Common myeloid progenitor, CD34-positive (primary cell): ENCODE data around the gene HMG20A.

ENCODE experiments used
- CTCF ChIA-PET: fragments of 350-600 bp; sonication (Branson Sonifier 250); formaldehyde crosslinking; loops from one replicate; lab custom pipeline; 2021; ENCODE audit warnings: antibody characterized with exemption; lab: Charles Lee
- POLR2A ChIA-PET: fragments of 350-600 bp; sonication (Branson Sonifier 250); formaldehyde crosslinking; loops from one replicate; lab custom pipeline; 2021; ENCODE audit warnings: antibody characterized with exemption; lab: Charles Lee
- DNase-seq, 3 donors: peaks; one replicate each; pipeline versions ENCODE4 v3.0.0 to v3.0.0-alpha.2; 2013
- H3K27ac ChIP-seq, 2 experiments: 1 replicate in 1 of 2; 2 replicates in 1 of 2; pipeline ENCODE4 v1.7.0; 2013; ENCODE audit warnings: inconsistent platforms in 2 of 2, low read length in 2 of 2, mild to moderate bottlenecking in 2 of 2, low read depth in 1 of 2, moderate library complexity in 1 of 2; ENCODE audit not compliant: severe bottlenecking in 2 of 2, insufficient read depth in 1 of 2, poor library complexity in 1 of 2
- H3K27me3 ChIP-seq, 5 experiments: replicated peaks in 2 of 5; 1 replicate in 3 of 5; 2 replicates in 2 of 5; pipeline versions ENCODE4 v1.6.1 to v1.7.0; 2013; ENCODE audit warnings: low read length in 4 of 5, mild to moderate bottlenecking in 2 of 5, moderate library complexity in 2 of 5, inconsistent platforms in 1 of 5; ENCODE audit not compliant: insufficient read depth in 5 of 5, control insufficient read depth in 4 of 5
- H3K36me3 ChIP-seq, 4 experiments: 1 replicate in 2 of 4; 2 replicates in 2 of 4; pipeline versions ENCODE4 v1.6.1 to v1.7.0; 2013; ENCODE audit warnings: low read length in 3 of 4, control low read depth in 1 of 4, mild to moderate bottlenecking in 1 of 4; ENCODE audit not compliant: control insufficient read depth in 4 of 4, insufficient read depth in 4 of 4
- H3K4me1 ChIP-seq, 4 experiments: 1 replicate in 3 of 4; 2 replicates in 1 of 4; pipeline versions ENCODE4 v1.6.1 to v1.7.1; 2013; ENCODE audit warnings: low read length in 3 of 4, mild to moderate bottlenecking in 3 of 4, control low read depth in 1 of 4, inconsistent platforms in 1 of 4, moderate library complexity in 1 of 4; ENCODE audit not compliant: control insufficient read depth in 4 of 4, insufficient read depth in 4 of 4; ENCODE audit errors: control extremely low read depth in 1 of 4
- H3K4me3 ChIP-seq, 7 experiments: 1 replicate in 4 of 7; 2 replicates in 3 of 7; pipeline versions ENCODE4 v1.5.1 to v1.7.0; 2013; ENCODE audit warnings: mild to moderate bottlenecking in 7 of 7, low read length in 6 of 7, moderate library complexity in 6 of 7, inconsistent platforms in 2 of 7, low read depth in 2 of 7, control low read depth in 1 of 7; ENCODE audit not compliant: insufficient read depth in 4 of 7, control insufficient read depth in 1 of 7; ENCODE audit errors: extremely low read depth in 1 of 7
- H3K9me3 ChIP-seq, 5 experiments: 1 replicate in 4 of 5; 2 replicates in 1 of 5; pipeline versions ENCODE4 v1.6.1 to v1.7.1; 2013; ENCODE audit warnings: low read length in 4 of 5, mild to moderate bottlenecking in 2 of 5, inconsistent platforms in 1 of 5, low read depth in 1 of 5, moderate library complexity in 1 of 5; ENCODE audit not compliant: control insufficient read depth in 4 of 5, insufficient read depth in 2 of 5; ENCODE audit errors: control extremely low read depth in 1 of 5
- WGBS: methylation state at CpG from one replicate; pipeline ENCODE4 v1.1.5; 2013; ENCODE audit not compliant: insufficient coverage; 5-methylcytosine and 5-hydroxymethylcytosine counted together

The HMG20A gene

DNA sequence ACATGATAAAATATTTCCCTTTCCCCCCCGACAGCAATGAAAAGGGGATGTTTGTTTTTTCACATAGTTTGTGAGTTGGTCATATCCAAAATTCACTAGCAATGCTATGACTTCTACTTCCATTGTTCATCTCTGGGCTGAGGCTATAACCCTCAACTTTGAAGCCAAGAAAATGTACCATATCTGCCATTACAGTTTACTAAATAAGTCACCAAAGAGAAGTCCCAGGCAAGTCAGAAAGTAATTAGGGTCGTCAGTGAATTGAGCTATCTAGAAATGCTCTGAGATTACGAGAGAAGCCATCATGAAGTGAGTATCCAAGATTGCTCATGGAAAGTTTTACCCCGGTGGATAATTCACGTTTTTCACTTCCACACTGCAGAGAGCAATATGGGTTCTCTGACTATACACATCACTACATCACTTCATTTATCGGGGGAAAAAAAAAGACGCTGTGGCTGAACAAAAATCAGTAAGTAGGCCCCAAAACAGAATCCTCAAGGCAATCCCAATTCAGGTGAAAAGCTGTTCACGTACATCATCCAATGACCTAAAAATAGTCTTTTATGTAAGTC is 2.2 kb upstream of the HMG20A start:
- Histone ChIP-seq H3K36me3 (no peaks in the 10 kb centered on the region), H3K9me3 (no peaks in the 10 kb centered on the region), H3K4me1 (peaks cover 12 to 29% (median 25%) of the 10 kb centered on the region in 4 experiments), H3K27me3 (no peaks in the 10 kb centered on the region), H3K4me3 (peak overlapping the region in 6 of 7 experiments; percentile 71 to 98 (median 91)), H3K27ac (no peak overlapping the region)
- ChIA-PET CTCF (interaction anchor here (0.9 kb wide), 1 partner anchor 79 kb away, joined by 3 read pairs; no protein-coding TSS in a partner anchor), POLR2A (no interaction called here)
- peak in 1 of 3 donors; percentile 25 for DNase-seq
- WGBS = 92% methylated on average over 5 of the region's 8 CpGs

DNA sequence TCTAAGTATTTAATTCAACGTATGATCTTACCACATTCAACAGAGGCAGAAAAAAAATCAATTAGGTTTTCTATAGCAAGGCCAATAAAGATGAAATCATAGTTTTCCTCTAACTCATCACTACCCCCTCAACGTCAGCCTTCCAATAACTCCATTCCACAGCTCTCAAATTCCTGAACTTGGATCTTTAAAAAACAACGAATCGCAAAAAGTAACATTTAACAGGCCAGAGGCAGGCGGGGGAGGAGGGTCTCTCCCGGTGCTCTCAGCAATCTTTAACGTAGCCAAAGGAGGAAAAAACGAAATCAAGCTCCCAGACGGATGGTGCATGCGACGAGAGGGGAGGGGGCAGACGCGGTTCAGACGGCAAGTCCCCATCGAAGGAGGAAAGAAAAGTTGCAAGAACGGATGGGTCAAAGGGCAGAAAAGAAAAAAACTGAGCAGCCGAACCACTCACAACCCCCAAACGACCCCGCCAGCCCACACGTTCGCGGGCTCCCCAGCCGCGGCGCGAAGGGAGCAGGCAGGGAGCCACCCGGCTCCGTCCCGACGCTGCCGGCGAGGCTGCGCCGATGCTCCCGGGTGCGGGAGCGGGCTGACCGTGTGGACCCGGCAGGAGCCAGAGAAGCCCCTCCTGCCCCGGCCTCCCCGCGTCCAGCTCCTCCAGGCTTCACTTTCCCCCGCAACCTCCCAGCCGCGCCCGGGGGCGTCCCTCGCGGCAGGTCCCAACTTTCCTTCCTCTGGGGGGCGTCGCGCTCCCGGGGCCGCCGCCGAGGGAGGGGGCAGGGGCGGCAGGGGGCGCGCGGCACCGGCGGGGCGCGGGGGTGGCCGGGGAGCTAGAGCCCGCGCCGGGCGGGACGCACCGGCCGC is 1.5 kb upstream of the HMG20A start:
- ChIA-PET POLR2A (no interaction called here), CTCF (interaction anchor here (0.9 to 1.0 kb wide), 2 partner anchors 27 to 79 kb away, joined by 3 read pairs; no protein-coding TSS in a partner anchor)
- under 1% methylated on average over 65 of the region's 72 CpGs for WGBS

DNA sequence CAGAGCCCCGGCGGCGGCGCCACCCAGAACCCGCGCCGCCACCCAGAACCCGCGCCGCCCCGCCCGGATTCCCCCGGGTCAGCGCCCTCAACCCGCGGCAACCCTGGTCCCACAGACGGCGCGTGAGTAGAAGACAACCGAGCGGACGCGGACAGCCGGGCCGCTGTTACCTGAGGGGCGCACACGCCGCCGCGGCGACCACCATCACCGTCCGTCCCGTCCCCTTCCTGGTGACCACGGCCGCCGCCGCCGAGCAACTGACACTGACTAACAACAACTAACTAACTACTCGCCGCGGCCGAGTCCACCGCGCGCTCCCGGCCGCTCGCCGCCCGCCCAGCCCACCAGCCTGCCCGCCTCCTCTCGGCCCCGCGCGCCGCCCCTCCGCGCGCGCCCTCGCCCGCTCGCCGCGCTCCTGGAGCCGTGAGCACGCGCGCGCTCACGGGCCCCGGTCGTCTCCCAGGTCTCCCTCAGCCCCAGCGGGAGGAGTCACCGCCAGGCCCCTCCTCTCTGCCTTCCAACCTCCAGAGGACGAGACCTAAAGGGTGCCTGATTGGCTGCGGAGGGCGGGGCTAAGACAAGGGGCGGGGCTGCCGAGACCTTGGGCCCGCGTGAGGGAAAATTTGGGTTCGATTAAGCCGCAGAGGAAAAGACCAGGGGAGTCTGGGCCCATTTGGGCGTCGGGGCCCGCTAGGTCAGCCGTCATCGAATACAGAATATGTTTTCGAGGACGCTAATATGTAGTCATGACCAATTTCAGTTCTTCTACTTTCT is 665 bp upstream of the HMG20A start, which contains the start of gene PEAK1:
PEAK1 (minus strand) TSS at position 269 of the 774 bp plus-strand sequence. CDS start 238,178 bp downstream, outside the sequence.
- H3K4me3 ChIP-seq = peak within 1 kb of the TSS; percentile 71 to 98 (median 92)
- H3K9me3 ChIP-seq = no peaks in the 10 kb centered on the region
- no peaks in the 10 kb centered on the region for H3K27me3 ChIP-seq
- CTCF ChIA-PET = interaction anchor here (1.0 to 1.6 kb wide), 2 partner anchors 18 to 26 kb away, joined by 3 to 8 read pairs; no protein-coding TSS in a partner anchor
- peak within 1 kb of the TSS; percentile 95 to 98 for H3K27ac ChIP-seq
- DNase-seq = peak; percentile 99
- 0% methylated on average over 81 of the region's 92 CpGs for WGBS
- H3K36me3 ChIP-seq = no peaks in the 10 kb centered on the region
- POLR2A ChIA-PET = interaction anchor here (1.1 kb wide), 1 partner anchor 17 kb away, joined by 4 read pairs; no protein-coding TSS in a partner anchor
- peaks cover 12 to 31% (median 23%) of the 10 kb centered on the region in 4 experiments for H3K4me1 ChIP-seq

More for the DNA sequence above, 1.5 kb upstream of the HMG20A start:
- Histone ChIP-seq H3K9me3 (no peaks in the 10 kb centered on the region), H3K27me3 (no peaks in the 10 kb centered on the region), H3K27ac (peak overlapping the region in 1 of 2 experiments; percentile 73), H3K4me1 (peaks cover 12 to 31% (median 25%) of the 10 kb centered on the region in 4 experiments), H3K36me3 (no peaks in the 10 kb centered on the region), H3K4me3 (peak overlapping the region; percentile 70 to 98 (median 87))
- peak; percentile 12 to 65 (median 65) for DNase-seq

GRCh38 chr15:77421370-77421700 is 647 bp downstream of the HMG20A start:
- Histone ChIP-seq H3K27ac (peak overlapping the region; percentile 95 to 98), H3K36me3 (no peaks in the 10 kb centered on the region), H3K27me3 (no peaks in the 10 kb centered on the region), H3K9me3 (no peaks in the 10 kb centered on the region), H3K4me1 (peaks cover 12 to 24% (median 19%) of the 10 kb centered on the region in 4 experiments), H3K4me3 (peak overlapping the region; percentile 71 to 98 (median 85))
- DNase-seq = peak; percentile 17 to 54 (median 43)
- ChIA-PET CTCF (interaction anchor here (0.7 to 1.6 kb wide), 4 partner anchors 9 to 234 kb away, joined by 3 to 8 read pairs (median 4); no protein-coding TSS in a partner anchor), POLR2A (interaction anchor here (0.6 to 1.2 kb wide), 3 partner anchors 12 to 635 kb away, joined by 3 to 4 read pairs (median 3); no protein-coding TSS in a partner anchor)
- WGBS = 0% methylated on average over 3 of the region's 3 CpGs

GRCh38 chr15:77425104-77425503 is 4.4 kb downstream of the HMG20A start:
- H3K4me3 ChIP-seq = no peak overlapping the region
- H3K36me3 ChIP-seq = no peaks in the 10 kb centered on the region
- CTCF ChIA-PET = interaction anchor here (0.8 to 1.0 kb wide), 2 partner anchors 17 to 72 kb away, joined by 3 read pairs; no protein-coding TSS in a partner anchor
- WGBS = no CpG with 5 or more reads among the region's 3 CpGs
- H3K9me3 ChIP-seq = no peaks in the 10 kb centered on the region
- no peak overlapping the region for H3K27ac ChIP-seq
- no peaks in the 10 kb centered on the region for H3K27me3 ChIP-seq
- DNase-seq = no peak
- peaks cover 0 to 12% (median 8%) of the 10 kb centered on the region in 4 experiments for H3K4me1 ChIP-seq
- POLR2A ChIA-PET = no interaction called here

DNA sequence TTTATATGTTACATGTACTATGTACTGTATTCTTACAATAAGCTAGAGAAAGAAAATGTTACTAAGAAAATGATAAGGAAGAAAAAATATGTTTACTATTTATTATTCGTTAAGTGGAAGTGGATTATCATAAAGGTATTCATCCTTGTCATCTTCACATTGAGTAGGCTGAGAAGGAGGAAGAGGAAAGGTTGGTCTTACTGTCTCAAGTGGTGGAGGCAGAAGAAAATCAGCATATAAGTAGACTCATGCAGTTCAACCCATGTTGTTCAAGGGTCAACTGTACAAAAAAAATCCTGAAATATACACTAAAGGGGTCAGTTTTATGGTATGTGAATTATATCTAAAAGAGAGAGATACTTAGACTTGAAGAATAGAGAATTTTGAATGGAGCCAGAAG is 5.7 kb downstream of the HMG20A start:
- Histone ChIP-seq H3K4me1 (peaks cover 0 to 10% (median 5%) of the 10 kb centered on the region in 4 experiments), H3K9me3 (no peaks in the 10 kb centered on the region), H3K36me3 (no peaks in the 10 kb centered on the region), H3K27ac (no peak overlapping the region), H3K4me3 (no peak overlapping the region), H3K27me3 (no peaks in the 10 kb centered on the region)
- ChIA-PET POLR2A (no interaction called here), CTCF (interaction anchor here (1.2 kb wide), 1 partner anchor 12 kb away, joined by 6 read pairs; no protein-coding TSS in a partner anchor)
- no CpG with 5 or more reads among the region's 1 CpG for WGBS
- no peak for DNase-seq
